Measurements from ENCODE around the gene PNMA5.

DNA sequence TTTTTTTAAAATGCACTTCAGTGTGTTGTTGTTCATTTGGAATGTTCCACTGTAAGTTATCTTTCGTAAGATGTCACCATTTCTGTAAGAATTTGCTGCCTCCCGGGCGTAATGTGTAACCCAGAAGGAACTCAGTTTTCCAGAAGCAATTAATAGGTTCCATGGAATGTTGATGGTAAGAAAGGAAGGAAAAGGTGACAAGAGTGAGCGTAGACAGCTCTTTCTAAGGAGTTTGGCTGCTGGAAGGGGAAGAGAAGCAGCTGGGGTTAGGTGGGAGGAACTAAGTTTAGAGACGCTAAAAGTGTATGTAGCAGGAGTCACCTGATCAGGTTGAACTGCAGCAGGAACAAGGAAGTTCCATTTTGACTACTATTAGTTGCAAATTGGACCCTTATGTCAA lies 35.9 kb downstream of the PNMA5 start:
- TF ChIP-seq POLR2AphosphoS5 (IDR thresholded peaks at IDR 0.05; ENCODE audit: low read depth, low read length) (no peak), SPI1 (IDR thresholded peaks at IDR 0.05; ENCODE audit: low read depth, low read length) (no peak), POLR2A (IDR thresholded peaks at IDR 0.05; ENCODE audit: low read depth, low read length) (no peak), POU2F2 (IDR thresholded peaks at IDR 0.05; ENCODE audit: low read depth, low read length) (no peak), PAX5 (IDR thresholded peaks at IDR 0.05; ENCODE audit: insufficient read depth, low read length, severe bottlenecking) (no peak)

Data from GM12891 (cell line).